GM10266 (cell line): ENCODE measurements around the gene GPRC5C.

Experiments used
- DNase-seq: peaks from one replicate; pipeline ENCODE4 v3.0.0; 2012; ENCODE audit errors: extremely low spot score
- CTCF ChIP-seq: IDR thresholded peaks from 2 replicates; pipeline ENCODE4 v1.5.1; 2012; ENCODE audit warnings: mild to moderate bottlenecking, low read depth; ENCODE audit not compliant: control insufficient read depth, insufficient read depth; ENCODE audit errors: missing control alignments

GPRC5C gene

GRCh38 chr17:74417178-74418045, 14.5 kb upstream of the GPRC5C start:
- no peak for TF ChIP-seq CTCF
- DNase-seq: no peak

GRCh38 chr17:74419928-74420411, 11.9 kb upstream of the GPRC5C start:
- no peak for TF ChIP-seq CTCF

GRCh38 chr17:74424117-74424516, 7.8 kb upstream of the GPRC5C start:
- TF ChIP-seq CTCF: no peak
- no peak for DNase-seq

More at GRCh38 chr17:74419928-74420411, 11.9 kb upstream of the GPRC5C start:
- no peak for DNase-seq

GRCh38 chr17:74424657-74425056, 7.2 kb upstream of the GPRC5C start:
- no peak for TF ChIP-seq CTCF
- no peak for DNase-seq

GRCh38 chr17:74426551-74427047, 5.3 kb upstream of the GPRC5C start:
- no peak for TF ChIP-seq CTCF
- DNase-seq: no peak

- TF ChIP-seq CTCF: no peak
- no peak for DNase-seq
Measured at GRCh38 chr17:74427048-74427762, 4.7 kb upstream of the GPRC5C start.
